RWPE2 (cell line): Measurements from ENCODE around the gene KLF11.

Experiments used
- ATAC-seq: fragments of 200-7000 bp; cut with Tn5 transposase; 3 replicates; pipeline ENCODE4 v1.9.1; 2021; ENCODE audit warnings: low read depth
- DNase-seq: peaks from one replicate; pipeline ENCODE4 v3.0.0-alpha.2; 2020; ENCODE audit warnings: low spot score
- H3K27ac ChIP-seq: fragments of 450-650 bp; 2 replicates; pipeline ENCODE4 v1.5.1; 2017; ENCODE audit warnings: mild to moderate bottlenecking; ENCODE audit not compliant: poor library complexity, severe bottlenecking
- H3K27me3 ChIP-seq: fragments of 250-450 bp; sonication (Bioruptor Pico); 2 replicates; pipeline ENCODE4 v1.5.1; 2021; ENCODE audit warnings: mild to moderate bottlenecking, moderate library complexity; ENCODE audit not compliant: insufficient read depth, poor library complexity, severe bottlenecking
- H3K36me3 ChIP-seq: fragments of 250-450 bp; sonication (Bioruptor Pico); 2 replicates; pipeline ENCODE4 v1.5.1; 2020; ENCODE audit warnings: low read depth, mild to moderate bottlenecking, moderate library complexity
- H3K4me1 ChIP-seq: fragments of 250-450 bp; sonication (Bioruptor Pico); 2 replicates; pipeline ENCODE4 v1.5.1; 2021; ENCODE audit warnings: mild to moderate bottlenecking, moderate library complexity; ENCODE audit not compliant: insufficient read depth, poor library complexity, severe bottlenecking
- H3K4me3 ChIP-seq: fragments of 250-450 bp; sonication (Bioruptor Pico); 2 replicates; pipeline ENCODE4 v1.5.1; 2021; ENCODE audit warnings: mild to moderate bottlenecking, moderate library complexity; ENCODE audit not compliant: severe bottlenecking
- H3K9me3 ChIP-seq: fragments of 250-450 bp; sonication (Bioruptor Pico); 2 replicates; pipeline ENCODE4 v1.5.1; 2021; ENCODE audit warnings: mild to moderate bottlenecking, moderate library complexity; ENCODE audit not compliant: severe bottlenecking
- CTCF ChIP-seq: fragments of 450-650 bp; IDR thresholded peaks from one replicate; pipeline ENCODE4 v1.5.1; 2017; ENCODE audit warnings: mild to moderate bottlenecking, moderate library complexity; ENCODE audit not compliant: poor library complexity, severe bottlenecking

The KLF11 gene

GRCh38 chr2:10073706-10074105 lies 30.4 kb downstream of the KLF11 start:
- H3K36me3 ChIP-seq = no peaks in the 10 kb centered on the region
- no peaks in the 10 kb centered on the region for H3K4me1 ChIP-seq
- H3K9me3 ChIP-seq = no peaks in the 10 kb centered on the region
- no peak for TF ChIP-seq CTCF
- H3K27me3 ChIP-seq = peaks cover 6% of the 10 kb centered on the region
- H3K27ac ChIP-seq = no peak overlapping the region
- DNase-seq (no peak), ATAC-seq (no peak)
- H3K4me3 ChIP-seq = no peak overlapping the region

- no peak for DNase-seq
- Histone ChIP-seq H3K4me1 (no peaks in the 10 kb centered on the region), H3K4me3 (no peak overlapping the region), H3K9me3 (no peaks in the 10 kb centered on the region), H3K27ac (no peak overlapping the region), H3K36me3 (no peaks in the 10 kb centered on the region), H3K27me3 (peaks cover 12% of the 10 kb centered on the region)
- ATAC-seq = no peak
- TF ChIP-seq CTCF = no peak
Observed at GRCh38 chr2:10075101-10075500, 31.8 kb downstream of the KLF11 start.

GRCh38 chr2:10075571-10076209 lies 32.3 kb downstream of the KLF11 start:
- TF ChIP-seq CTCF = no peak
- no peak overlapping the region for H3K4me3 ChIP-seq
- no peaks in the 10 kb centered on the region for H3K9me3 ChIP-seq
- ATAC-seq (no peak), DNase-seq (no peak)
- H3K36me3 ChIP-seq = no peaks in the 10 kb centered on the region
- H3K4me1 ChIP-seq = no peaks in the 10 kb centered on the region
- peaks cover 16% of the 10 kb centered on the region for H3K27me3 ChIP-seq
- no peak overlapping the region for H3K27ac ChIP-seq

- DNase-seq = no peak
- Histone ChIP-seq H3K4me1 (no peaks in the 10 kb centered on the region), H3K9me3 (no peaks in the 10 kb centered on the region), H3K27me3 (peaks cover 24% of the 10 kb centered on the region), H3K4me3 (no peak overlapping the region), H3K27ac (no peak overlapping the region), H3K36me3 (no peaks in the 10 kb centered on the region)
- no peak for ATAC-seq
- TF ChIP-seq CTCF = no peak
Observed at GRCh38 chr2:10076511-10076910, 33.2 kb downstream of the KLF11 start.

GRCh38 chr2:10076988-10077527 lies 33.7 kb downstream of the KLF11 start:
- Histone ChIP-seq H3K9me3 (no peaks in the 10 kb centered on the region), H3K36me3 (no peaks in the 10 kb centered on the region), H3K27ac (no peak overlapping the region), H3K27me3 (peaks cover 30% of the 10 kb centered on the region), H3K4me1 (no peaks in the 10 kb centered on the region), H3K4me3 (no peak overlapping the region)
- DNase-seq (no peak), ATAC-seq (no peak)
- TF ChIP-seq CTCF = no peak
